GM23248 (cell line): ENCODE results near the gene ARHGEF37.

Source experiments
- EZH2 ChIP-seq: fragments of 200-600 bp; sonication (generic); IDR thresholded peaks from 2 replicates; pipeline ENCODE4 v1.6.1; 2018; ENCODE audit warnings: antibody characterized with exemption, mild to moderate bottlenecking; ENCODE audit not compliant: insufficient read depth, poor library complexity, severe bottlenecking
- EZH2phosphoT487 ChIP-seq: fragments of 200-600 bp; sonication (generic); IDR thresholded peaks from 2 replicates; pipeline ENCODE4 v1.6.1; 2018; ENCODE audit warnings: antibody characterized with exemption, moderate library complexity, mild to moderate bottlenecking, low read depth; ENCODE audit not compliant: insufficient read depth

DNA sequence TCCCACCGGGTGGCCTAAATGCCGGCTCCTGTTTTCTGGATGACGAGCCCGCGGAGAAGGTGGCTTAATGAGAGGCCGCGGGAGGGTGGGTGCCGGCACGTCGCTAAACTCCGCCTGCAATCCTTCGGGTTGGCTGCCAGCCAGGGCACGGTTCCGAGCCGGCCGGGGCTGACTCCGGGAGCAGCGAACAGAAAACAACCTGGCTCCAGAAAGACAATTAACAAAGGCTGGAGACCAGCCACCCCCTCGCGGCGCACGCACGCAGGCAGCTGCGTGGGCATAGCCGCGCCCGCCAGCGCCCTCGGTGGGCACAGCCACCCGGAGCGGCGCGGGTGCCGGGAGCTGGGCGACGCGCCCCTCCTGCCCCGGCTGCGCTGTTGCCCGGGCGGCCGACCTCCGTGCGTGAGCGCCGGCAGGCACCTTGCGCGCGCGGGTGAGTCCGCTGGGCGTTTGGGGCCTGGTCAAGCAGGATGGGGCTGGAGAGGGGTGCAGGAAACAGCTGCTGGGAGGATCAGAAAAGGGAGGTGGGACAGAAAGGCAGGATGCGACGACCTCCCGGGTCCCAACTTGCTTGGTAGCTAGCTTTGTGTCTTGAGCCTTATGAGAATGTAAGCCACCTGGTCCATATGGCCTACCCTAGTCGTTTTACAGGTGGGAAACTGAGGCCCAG, at the start of gene ARHGEF37:
- no peak for TF ChIP-seq EZH2
- no peak for TF ChIP-seq EZH2phosphoT487
